Right lung (tissue), 5 donors: ENCODE measurements around the gene STYXL1. TPM values are rescaled to one million over a fixed set of nuclear protein-coding genes. Genes with fewer than 3 reads are reported as not detected.
"Not testable (repeated sequence)": the region's sequence is repeated elsewhere in the genome, so short reads cannot be mapped to it uniquely, and the experiment has no call there.

Experiments used
- DNase-seq, 2 donors: peaks; one replicate each; pipeline ENCODE4 v3.0.0-alpha.2; 2013
- polyA plus RNA-seq, 5 donors: library from polyadenylated mRNA; unstranded; fragments of 120-200 nt; gene quantifications; one replicate each; pipeline versions ENCODE4 v1.2.1 to v1.2.3, GENCODE V29; 2013; ENCODE audit warnings: inconsistent platforms in 1 of 5, low replicate concordance in 1 of 5; ENCODE audit not compliant: insufficient read length in 5 of 5, insufficient read depth in 1 of 5

STYXL1 gene
- polyA plus RNA-seq, 5 donors, result 33.6 to 45.6 (median 43.2) TPM

DNA sequence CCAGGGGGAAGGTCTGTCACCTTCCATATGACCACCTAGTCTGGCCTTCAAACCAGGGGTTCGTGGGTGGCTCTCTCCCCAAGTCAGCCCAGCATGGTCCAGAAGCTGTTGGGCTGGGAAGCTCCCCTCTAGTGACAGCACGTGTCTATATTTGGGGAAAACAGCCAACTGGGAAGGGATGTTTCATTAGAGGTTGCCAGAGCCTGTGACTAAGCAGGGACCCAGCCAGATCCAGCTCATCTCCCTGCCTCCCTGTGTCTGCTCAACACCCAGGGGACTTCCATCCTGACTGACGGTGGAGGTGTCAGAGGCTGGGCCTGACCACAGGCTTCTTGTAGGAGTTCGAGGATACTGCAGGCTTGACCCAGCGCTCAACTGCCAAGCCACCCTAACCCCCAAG lies 10.5 kb downstream of the STYXL1 start:
- no peak for DNase-seq

- no peak for DNase-seq
Observed at GRCh38 chr7:76031964-76032363, 15.8 kb downstream of the STYXL1 start.

GRCh38 chr7:76029682-76030081 lies 18.1 kb downstream of the STYXL1 start:
- not testable (repeated sequence) for DNase-seq

- DNase-seq, result no peak
Observed at GRCh38 chr7:76023002-76023401, 24.8 kb downstream of the STYXL1 start.

GRCh38 chr7:76022026-76022780 lies 25.6 kb downstream of the STYXL1 start:
- no peak for DNase-seq

- peak; percentile 42 to 53 for DNase-seq
Observed at GRCh38 chr7:76020031-76020714, 27.6 kb downstream of the STYXL1 start.

DNA sequence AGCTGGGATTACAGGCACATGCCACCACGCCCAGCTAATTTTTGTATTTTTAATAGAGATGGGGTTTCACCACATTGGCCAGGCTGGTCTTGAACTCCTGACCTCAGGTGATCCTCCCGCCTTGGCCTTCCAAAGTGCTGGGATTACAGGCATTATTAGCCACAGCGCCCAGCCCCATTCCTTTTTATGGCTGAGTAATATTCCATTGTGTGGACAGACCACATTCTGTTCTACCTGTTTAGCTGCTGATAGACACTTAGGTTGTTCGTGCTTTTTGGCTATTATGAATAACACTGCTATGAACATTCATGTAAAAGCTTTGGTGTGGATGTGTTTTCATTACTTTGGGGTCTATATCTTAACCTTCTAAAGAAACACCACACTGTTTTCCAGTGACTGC lies 29.3 kb downstream of the STYXL1 start:
- DNase-seq, result not testable (repeated sequence)

- DNase-seq, result no peak
Observed at GRCh38 chr7:76016191-76016947, 31.4 kb downstream of the STYXL1 start.

- DNase-seq, result peak; percentile 36 to 42
Observed at GRCh38 chr7:76011442-76011861, 36.3 kb downstream of the STYXL1 start.

DNA sequence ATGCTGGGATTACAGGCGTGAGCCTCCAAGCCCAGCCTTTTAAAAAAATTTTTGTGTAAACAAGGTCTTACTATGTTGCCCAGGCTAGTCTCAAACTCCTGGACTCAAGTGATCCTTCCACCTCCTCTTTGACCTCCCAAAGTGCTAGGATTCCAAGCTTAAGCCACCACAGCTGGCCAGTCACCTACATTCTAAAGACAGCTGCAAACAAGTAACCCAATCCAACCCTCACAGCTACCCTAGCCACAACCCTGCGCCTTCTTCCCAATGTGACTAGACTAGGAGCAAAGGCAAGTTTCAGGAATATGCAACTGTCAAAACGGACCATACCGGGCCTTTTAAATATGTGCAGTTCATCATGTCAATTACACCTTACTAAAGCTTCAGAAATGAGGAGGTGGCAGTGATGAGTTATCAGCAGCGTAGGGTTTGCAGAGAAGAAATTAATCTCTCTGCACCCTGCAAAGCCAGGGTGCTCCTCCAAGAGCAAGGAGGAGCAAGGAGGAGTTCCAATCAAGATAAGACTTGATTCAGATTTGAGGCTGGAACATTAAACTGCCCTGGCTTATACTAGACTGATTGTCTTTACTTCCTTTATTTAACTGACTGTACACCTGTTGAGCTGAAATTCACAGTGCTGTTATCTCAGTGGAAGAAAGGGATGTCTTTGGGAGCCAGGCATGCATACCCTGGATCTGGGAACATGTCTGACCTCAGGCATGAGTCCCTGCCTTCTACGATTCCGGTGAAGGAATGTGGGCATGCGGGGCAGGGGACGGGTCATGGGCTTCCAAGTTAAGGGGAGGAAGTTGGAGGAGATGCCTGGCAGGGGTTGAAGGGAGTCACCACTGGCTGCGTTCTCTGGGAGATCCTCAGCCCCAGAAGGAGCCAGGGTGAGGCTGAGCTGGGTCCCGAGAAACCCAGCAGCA lies 37.9 kb downstream of the STYXL1 start:
- no peak for DNase-seq

DNA sequence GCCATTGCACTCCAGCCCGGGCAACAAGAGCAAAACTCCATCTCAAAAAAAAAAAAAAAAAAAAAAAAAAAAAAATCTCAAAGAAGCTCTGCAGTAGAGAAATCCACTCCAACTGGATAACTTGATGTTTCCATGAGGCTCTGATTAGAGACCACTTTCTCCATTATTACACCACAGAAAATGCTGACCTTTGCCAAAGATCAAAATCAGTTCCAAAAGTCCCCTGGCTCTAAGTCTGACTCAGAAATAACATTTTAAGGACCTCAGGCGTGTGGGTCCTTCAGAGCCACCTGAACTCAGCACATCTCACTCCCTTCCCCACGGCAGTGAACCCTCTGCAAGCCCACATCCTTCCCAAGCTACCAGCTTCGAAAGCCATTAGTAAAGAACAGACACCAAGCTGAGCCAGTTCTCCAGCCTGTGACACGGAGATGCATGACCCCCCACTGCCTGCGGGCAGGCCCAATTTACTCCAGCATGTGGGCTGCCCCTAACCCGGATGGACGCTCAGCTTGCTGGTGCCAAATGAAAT lies 39.6 kb downstream of the STYXL1 start:
- DNase-seq, result no peak

DNA sequence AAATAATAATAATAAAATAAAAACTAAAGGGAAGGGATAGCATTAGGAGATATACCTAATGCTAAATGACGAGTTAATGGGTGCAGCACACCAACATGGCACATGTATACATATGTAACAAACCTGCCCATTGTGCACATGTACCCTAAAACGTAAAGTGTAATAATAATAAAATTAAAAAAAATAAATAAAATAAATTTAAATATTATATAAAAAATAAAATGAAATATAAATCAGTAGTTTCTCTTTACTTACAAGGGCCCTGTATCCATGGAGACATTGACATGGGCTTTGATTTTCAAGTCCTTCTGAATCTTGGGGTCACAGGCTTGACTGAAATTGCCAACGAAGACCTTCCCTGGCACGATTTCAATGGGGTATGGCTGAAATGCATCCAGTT lies 42.8 kb downstream of the STYXL1 start:
- not testable (repeated sequence) for DNase-seq

DNA sequence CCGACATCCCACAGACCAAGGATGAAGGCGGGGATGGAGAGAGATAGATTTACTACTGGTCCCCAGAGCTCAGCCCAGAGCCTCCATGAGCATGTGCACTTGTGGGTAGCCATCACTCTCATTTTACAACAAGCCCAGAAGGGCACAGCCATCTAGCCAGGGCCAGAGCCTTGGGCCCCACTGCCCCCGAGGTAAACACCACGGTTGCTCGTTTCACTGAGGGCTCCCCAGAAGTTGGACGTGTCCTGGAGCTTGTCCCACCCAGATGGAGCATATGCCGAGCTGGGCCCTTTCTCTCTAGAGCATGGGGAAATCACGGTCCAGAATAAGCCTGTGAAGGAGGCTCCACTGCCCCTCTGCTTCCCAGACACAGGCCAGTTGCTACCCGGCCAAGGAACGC lies 44.4 kb downstream of the STYXL1 start:
- DNase-seq, result no peak

- DNase-seq, result no peak
Observed at GRCh38 chr7:76002822-76003221, 45.0 kb downstream of the STYXL1 start.

GRCh38 chr7:76002139-76002538 lies 45.7 kb downstream of the STYXL1 start:
- no peak for DNase-seq

DNA sequence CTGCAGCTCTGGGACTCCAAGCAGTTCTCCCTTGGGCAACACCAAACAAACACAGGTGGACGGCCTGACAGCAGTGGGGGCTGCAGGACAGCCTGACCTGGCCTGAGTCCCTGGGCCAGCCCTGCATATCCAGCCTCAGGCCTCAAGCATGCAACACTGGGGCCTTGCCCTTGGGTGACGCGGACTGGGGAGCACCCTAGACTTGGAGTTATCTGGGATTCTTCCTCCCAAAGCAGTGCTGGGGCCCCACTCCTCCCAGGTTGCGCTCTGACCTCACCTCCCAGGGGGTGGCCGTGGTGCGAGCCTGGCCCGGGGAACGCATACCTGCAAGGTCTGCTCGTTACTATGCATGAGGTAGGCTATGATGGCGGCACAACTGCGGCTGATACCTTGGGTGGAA lies 47.2 kb downstream of the STYXL1 start:
- DNase-seq, result no peak

GRCh38 chr7:75998038-75998437 lies 49.8 kb downstream of the STYXL1 start:
- DNase-seq, result no peak

DNA sequence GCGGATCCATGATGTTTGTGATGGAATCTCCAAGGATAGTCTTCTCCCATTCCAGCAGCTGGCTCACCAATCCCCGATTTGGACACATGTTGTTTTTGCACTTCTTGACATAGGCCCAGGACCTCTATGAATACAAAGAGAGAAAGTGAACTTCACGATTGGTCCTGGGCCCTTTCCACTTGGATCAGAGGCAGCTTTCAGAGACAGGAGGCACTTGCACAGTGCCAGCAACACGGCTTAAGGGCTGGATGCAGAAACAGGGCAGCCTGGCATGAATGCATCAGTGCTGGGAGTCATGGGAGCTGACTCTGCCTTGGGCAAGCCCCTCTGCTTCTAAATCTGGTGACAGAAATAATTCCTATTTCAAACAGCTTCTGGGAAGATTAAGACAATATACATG lies 51.3 kb downstream of the STYXL1 start:
- no peak for DNase-seq

GRCh38 chr7:75995996-75996395 lies 51.8 kb downstream of the STYXL1 start:
- DNase-seq, result no peak

GRCh38 chr7:75995052-75995471 lies 52.7 kb downstream of the STYXL1 start:
- peak in 1 of 2 donors; percentile 17 for DNase-seq

DNA sequence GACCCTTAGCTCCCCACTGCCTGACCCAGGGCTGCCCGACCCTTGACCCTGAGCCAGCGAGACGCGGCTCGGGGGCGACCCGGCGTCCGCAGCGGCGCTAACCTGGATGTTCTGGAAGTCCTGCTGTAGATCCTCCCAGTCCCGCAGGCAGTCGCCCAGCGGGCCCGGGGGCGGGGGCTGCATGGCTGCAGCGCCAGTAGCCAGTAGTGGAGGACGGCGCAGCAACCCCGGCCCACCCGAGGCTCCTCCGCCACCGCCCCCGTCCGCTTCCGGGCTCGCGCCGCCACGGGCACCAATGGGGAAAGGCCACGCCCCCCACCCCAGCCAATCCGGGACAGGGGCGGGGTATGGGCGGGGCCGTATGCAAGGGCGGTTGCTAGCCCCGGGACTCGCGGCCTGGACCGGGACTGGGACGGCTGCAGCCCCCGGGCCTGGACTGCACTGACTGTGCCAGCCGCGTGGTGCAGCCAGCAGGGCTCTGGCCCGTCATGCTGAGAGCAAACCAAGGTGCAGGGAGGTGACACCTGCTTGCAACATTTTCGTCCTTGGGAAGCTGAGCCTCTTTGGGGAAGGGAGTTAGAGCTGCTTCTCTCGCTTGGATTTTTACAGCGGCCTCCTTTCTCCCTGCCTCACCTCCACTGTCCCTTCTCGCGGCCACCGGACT lies 53.3 kb downstream of the STYXL1 start, which contains the start of gene TMEM120A:
Gene TMEM120A, minus strand, starts transcription at position 208 of the 664 bp plus-strand sequence. Its CDS starts 25 bp downstream, at position 183.
- DNase-seq, result peak; percentile 90 to 91
